CD4-positive, alpha-beta memory T cell (primary cell): ENCODE measurements around the gene IFI27. TPM values are rescaled to one million over a fixed set of nuclear protein-coding genes. Genes with fewer than 3 reads are reported as not detected.
A peak's percentile ranks its signal among the peaks of the same experiment; 100 is the strongest.

Source experiments
- CTCF ChIA-PET: fragments of 350-600 bp; sonication (Branson Sonifier 250); formaldehyde crosslinking; loops from one replicate; lab custom pipeline; 2021; ENCODE audit warnings: inconsistent platforms; ENCODE audit not compliant: partially characterized antibody; lab: Charles Lee
- POLR2A ChIA-PET: fragments of 350-600 bp; sonication (Branson Sonifier 250); formaldehyde crosslinking; loops from one replicate; lab custom pipeline; 2021; ENCODE audit not compliant: partially characterized antibody; lab: Charles Lee
- DNase-seq, 5 donors: peaks; one replicate each; pipeline versions ENCODE4 v3.0.0 to v3.0.0-alpha.2; 2020 to 2022; ENCODE audit warnings: mixed read lengths in 1 of 5
- H3K27ac ChIP-seq: one replicate; pipeline ENCODE4 v1.7.0; 2013; ENCODE audit warnings: low read depth, low read length
- H3K27me3 ChIP-seq: 2 replicates; pipeline ENCODE4 v1.7.0; 2013; ENCODE audit warnings: mild to moderate bottlenecking, low read length, moderate library complexity; ENCODE audit not compliant: insufficient read depth
- H3K36me3 ChIP-seq: 2 replicates; pipeline ENCODE4 v1.7.0; 2013; ENCODE audit warnings: mild to moderate bottlenecking, low read length, moderate library complexity; ENCODE audit not compliant: insufficient read depth
- H3K4me1 ChIP-seq: 2 replicates; pipeline ENCODE4 v1.7.0; 2013; ENCODE audit warnings: mild to moderate bottlenecking, low read length, moderate library complexity; ENCODE audit not compliant: insufficient read depth
- H3K4me3 ChIP-seq, 2 donors: one replicate each; pipeline ENCODE4 v1.7.0; 2013; ENCODE audit warnings: low read length in 2 of 2, mild to moderate bottlenecking in 1 of 2
- H3K9me3 ChIP-seq, 2 donors: one replicate each; pipeline ENCODE4 v1.7.0; 2013; ENCODE audit warnings: low read length in 2 of 2, control low read depth in 1 of 2; ENCODE audit not compliant: control insufficient read depth in 1 of 2
- H3K27ac Mint-ChIP-seq, 7 donors: one replicate each; pipeline ENCODE4 v1.8.0; 2020 to 2021; ENCODE audit warnings: mixed read lengths in 7 of 7, mild to moderate bottlenecking in 6 of 7, inconsistent platforms in 3 of 7, moderate library complexity in 3 of 7
- H3K27me3 Mint-ChIP-seq, 2 donors: one replicate each; pipeline ENCODE4 v1.8.0; 2020 to 2021; ENCODE audit warnings: mixed read lengths in 2 of 2
- H3K36me3 Mint-ChIP-seq, 2 donors: one replicate each; pipeline ENCODE4 v1.8.0; 2020 to 2021; ENCODE audit warnings: mixed read lengths in 2 of 2, inconsistent platforms in 1 of 2, mild to moderate bottlenecking in 1 of 2
- H3K4me1 Mint-ChIP-seq, 4 donors: one replicate each; pipeline ENCODE4 v1.8.0; 2020 to 2021; ENCODE audit warnings: mixed read lengths in 4 of 4, mild to moderate bottlenecking in 1 of 4
- H3K4me3 Mint-ChIP-seq, 8 donors: one replicate each; pipeline ENCODE4 v1.8.0; 2020 to 2021; ENCODE audit warnings: mixed read lengths in 8 of 8, mild to moderate bottlenecking in 7 of 8, moderate library complexity in 6 of 8, inconsistent platforms in 3 of 8
- H3K9me3 Mint-ChIP-seq, 8 donors: one replicate each; pipeline ENCODE4 v1.8.0; 2020 to 2021; ENCODE audit warnings: mixed read lengths in 8 of 8, mild to moderate bottlenecking in 5 of 8, inconsistent platforms in 3 of 8, moderate library complexity in 1 of 8
- intact Hi-C: fragments of 100-400 bp; cut with micrococcal nuclease; formaldehyde crosslinking; loops from one replicate; pipeline ENCODE4 v1.15.1; 2023
- polyA plus RNA-seq, 2 donors: library from polyadenylated mRNA; unstranded; fragments of 300-500 nt; fragmentation: Illumina TruSeq; gene quantifications; one replicate each; pipeline ENCODE4 v1.2.3, GENCODE V29; 2021
- total RNA-seq, 2 experiments: library from RNA; stranded (reverse); gene quantifications; one replicate each; pipeline ENCODE4 v1.2.3, GENCODE V29; 2021

The IFI27 gene
- total and polyA plus RNA-seq, 4 experiments from 2014 or later, result 0.87 to 24.0 (median 8.7) TPM

GRCh38 chr14:94113073-94113472 is 2.5 kb downstream of the IFI27 start:
- Histone ChIP-seq H3K4me1 (no peaks in the 10 kb centered on the region), H3K27ac (no peak overlapping the region), H3K27me3 (no peaks in the 10 kb centered on the region), H3K4me3 (no peak overlapping the region), H3K9me3 (no peaks in the 10 kb centered on the region), H3K36me3 (no peaks in the 10 kb centered on the region)
- no peak overlapping the region for H3K27ac Mint-ChIP-seq
- H3K4me1 Mint-ChIP-seq, result no peaks in the 10 kb centered on the region
- no peaks in the 10 kb centered on the region for H3K9me3 Mint-ChIP-seq
- CTCF ChIA-PET, result interaction anchor here (0.7 kb wide), 1 partner anchor 19 kb away, joined by 3 read pairs; no protein-coding TSS in a partner anchor
- POLR2A ChIA-PET, result no interaction called here
- peaks cover 3 to 23% of the 10 kb centered on the region in 2 donors for H3K27me3 Mint-ChIP-seq
- no peak for DNase-seq
- intact Hi-C loops, result no loop called here
- no peaks in the 10 kb centered on the region for H3K36me3 Mint-ChIP-seq
- H3K4me3 Mint-ChIP-seq, result no peak overlapping the region

- Mint-ChIP-seq H3K27me3 (peaks cover 3 to 24% of the 10 kb centered on the region in 2 donors), H3K4me3 (no peak overlapping the region), H3K9me3 (peaks cover 0 to 2% (median 0%) of the 10 kb centered on the region in 8 donors), H3K4me1 (no peaks in the 10 kb centered on the region), H3K27ac (peak overlapping the region in 1 of 7 donors; percentile 49), H3K36me3 (no peaks in the 10 kb centered on the region)
- Histone ChIP-seq H3K27ac (no peak overlapping the region), H3K9me3 (no peaks in the 10 kb centered on the region), H3K4me1 (no peaks in the 10 kb centered on the region), H3K36me3 (no peaks in the 10 kb centered on the region), H3K4me3 (no peak overlapping the region), H3K27me3 (no peaks in the 10 kb centered on the region)
- ChIA-PET POLR2A (no interaction called here), CTCF (interaction anchor here (0.7 to 1.3 kb wide), 3 partner anchors 19 to 78 kb away, joined by 3 to 4 read pairs (median 3); no protein-coding TSS in a partner anchor)
- intact Hi-C loops, result no loop called here
- no peak for DNase-seq
Measured at GRCh38 chr14:94113490-94113889, 3.0 kb downstream of the IFI27 start.

- intact Hi-C loops, result no loop called here
Measured at GRCh38 chr14:94113908-94114588, 3.5 kb downstream of the IFI27 start.

GRCh38 chr14:94114589-94115057 is 4.1 kb downstream of the IFI27 start:
- ChIA-PET CTCF (interaction anchor here (0.9 to 1.3 kb wide), 4 partner anchors 17 to 79 kb away, joined by 3 to 6 read pairs (median 4); no protein-coding TSS in a partner anchor), POLR2A (interaction anchor here (1.1 to 1.3 kb wide), 2 partner anchors 14 to 34 kb away, joined by 3 read pairs; partner anchors contain the start of genes DDX24 and IFI27L1)
- Mint-ChIP-seq H3K27ac (no peak overlapping the region), H3K36me3 (no peaks in the 10 kb centered on the region), H3K4me3 (no peak overlapping the region), H3K9me3 (peaks cover 0 to 8% (median 3%) of the 10 kb centered on the region in 8 donors), H3K27me3 (peaks cover 3 to 24% of the 10 kb centered on the region in 2 donors), H3K4me1 (no peaks in the 10 kb centered on the region)
- Histone ChIP-seq H3K36me3 (no peaks in the 10 kb centered on the region), H3K4me3 (no peak overlapping the region), H3K27ac (no peak overlapping the region), H3K4me1 (no peaks in the 10 kb centered on the region), H3K9me3 (peaks cover 0 to 6% of the 10 kb centered on the region in 2 donors), H3K27me3 (no peaks in the 10 kb centered on the region)
- no peak for DNase-seq
- intact Hi-C loops, result no loop called here

More at GRCh38 chr14:94113908-94114588, 3.5 kb downstream of the IFI27 start:
- no peak overlapping the region for H3K4me3 Mint-ChIP-seq
- peaks cover 3 to 24% of the 10 kb centered on the region in 2 donors for H3K27me3 Mint-ChIP-seq
- H3K36me3 Mint-ChIP-seq, result no peaks in the 10 kb centered on the region
- no peak overlapping the region for H3K4me3 ChIP-seq
- ChIA-PET POLR2A (interaction anchor here (1.1 to 1.3 kb wide), 2 partner anchors 14 to 33 kb away, joined by 3 read pairs; partner anchors contain the start of genes DDX24 and IFI27L1), CTCF (interaction anchor here (0.9 to 1.3 kb wide), 3 partner anchors 18 to 78 kb away, joined by 3 to 6 read pairs (median 4); no protein-coding TSS in a partner anchor)
- peaks cover 0 to under 1% of the 10 kb centered on the region in 2 donors for H3K9me3 ChIP-seq
- DNase-seq, result no peak
- H3K27ac Mint-ChIP-seq, result peak overlapping the region in 1 of 7 donors; percentile 49
- H3K36me3 ChIP-seq, result no peaks in the 10 kb centered on the region
- H3K27me3 ChIP-seq, result no peaks in the 10 kb centered on the region
- H3K4me1 ChIP-seq, result no peaks in the 10 kb centered on the region
- no peaks in the 10 kb centered on the region for H3K4me1 Mint-ChIP-seq
- no peak overlapping the region for H3K27ac ChIP-seq
- H3K9me3 Mint-ChIP-seq, result peaks cover 0 to 4% (median 0%) of the 10 kb centered on the region in 8 donors

GRCh38 chr14:94115058-94115591 is 4.6 kb downstream of the IFI27 start:
- intact Hi-C loops, result no loop called here
- peaks cover 0 to 7% of the 10 kb centered on the region in 2 donors for H3K9me3 ChIP-seq
- CTCF ChIA-PET, result interaction anchor here (0.9 to 1.3 kb wide), 3 partner anchors 17 to 79 kb away, joined by 3 to 6 read pairs (median 3); no protein-coding TSS in a partner anchor
- H3K27ac Mint-ChIP-seq, result no peak overlapping the region
- DNase-seq, result no peak
- H3K4me3 ChIP-seq, result no peak overlapping the region
- H3K36me3 ChIP-seq, result no peaks in the 10 kb centered on the region
- no peak overlapping the region for H3K27ac ChIP-seq
- no peaks in the 10 kb centered on the region for H3K4me1 Mint-ChIP-seq
- peaks cover 3 to 24% of the 10 kb centered on the region in 2 donors for H3K27me3 Mint-ChIP-seq
- no peaks in the 10 kb centered on the region for H3K36me3 Mint-ChIP-seq
- POLR2A ChIA-PET, result interaction anchor here (1.1 to 1.3 kb wide), 2 partner anchors 15 to 34 kb away, joined by 3 read pairs; partner anchors contain the start of genes DDX24 and IFI27L1
- H3K9me3 Mint-ChIP-seq, result peaks cover 0 to 13% (median 8%) of the 10 kb centered on the region in 8 donors
- H3K27me3 ChIP-seq, result no peaks in the 10 kb centered on the region
- no peak overlapping the region for H3K4me3 Mint-ChIP-seq
- H3K4me1 ChIP-seq, result no peaks in the 10 kb centered on the region

- Histone ChIP-seq H3K36me3 (no peaks in the 10 kb centered on the region), H3K4me3 (no peak overlapping the region), H3K9me3 (peaks cover 0 to 7% of the 10 kb centered on the region in 2 donors), H3K27me3 (no peaks in the 10 kb centered on the region), H3K4me1 (no peaks in the 10 kb centered on the region), H3K27ac (no peak overlapping the region)
- no peak for DNase-seq
- no peaks in the 10 kb centered on the region for H3K36me3 Mint-ChIP-seq
- H3K27me3 Mint-ChIP-seq, result peaks cover 3 to 27% of the 10 kb centered on the region in 2 donors
- H3K9me3 Mint-ChIP-seq, result peaks cover 0 to 18% (median 13%) of the 10 kb centered on the region in 8 donors
- no peak overlapping the region for H3K4me3 Mint-ChIP-seq
- intact Hi-C loops, result no loop called here
- no peaks in the 10 kb centered on the region for H3K4me1 Mint-ChIP-seq
- no peak overlapping the region for H3K27ac Mint-ChIP-seq
- ChIA-PET POLR2A (no interaction called here), CTCF (interaction anchor here (0.9 to 1.2 kb wide), 2 partner anchors 15 to 21 kb away, joined by 3 read pairs; no protein-coding TSS in a partner anchor)
Measured at GRCh38 chr14:94115631-94116030, 5.1 kb downstream of the IFI27 start.

GRCh38 chr14:94116701-94117100 is 6.2 kb downstream of the IFI27 start:
- peaks cover 0 to 1% of the 10 kb centered on the region in 2 donors for H3K36me3 Mint-ChIP-seq
- intact Hi-C loops, result no loop called here
- H3K4me3 Mint-ChIP-seq, result no peak overlapping the region
- no peak overlapping the region for H3K27ac Mint-ChIP-seq
- no peaks in the 10 kb centered on the region for H3K4me1 Mint-ChIP-seq
- CTCF ChIA-PET, result interaction anchor here (1.2 kb wide), 1 partner anchor 13 kb away, joined by 3 read pairs; no protein-coding TSS in a partner anchor
- Histone ChIP-seq H3K27me3 (no peaks in the 10 kb centered on the region), H3K9me3 (peaks cover 0 to 7% of the 10 kb centered on the region in 2 donors), H3K27ac (no peak overlapping the region), H3K36me3 (no peaks in the 10 kb centered on the region), H3K4me1 (no peaks in the 10 kb centered on the region), H3K4me3 (no peak overlapping the region)
- H3K9me3 Mint-ChIP-seq, result peaks cover 0 to 29% (median 18%) of the 10 kb centered on the region in 8 donors
- peaks cover 5 to 34% of the 10 kb centered on the region in 2 donors for H3K27me3 Mint-ChIP-seq
- no peak for DNase-seq
- POLR2A ChIA-PET, result no interaction called here
